Stimulated activated CD8-positive, alpha-beta memory T cell treated with anti-CD3 and anti-CD28 coated beads, Interleukin-7, amount 100 ng/mL, for 1 hour (primary cell): ENCODE measurements around the gene HS6ST2.

Experiments used
- DNase-seq, 2 donors: peaks; one replicate each; pipeline ENCODE4 v3.0.0-alpha.2; 2020; ENCODE audit warnings: low read depth in 2 of 2

HS6ST2 gene

GRCh38 chrX:132848296-132848970, 110.0 kb downstream of the HS6ST2 start:
- DNase-seq = no peak

- DNase-seq = no peak
Observed at GRCh38 chrX:132843363-132843762, 115.1 kb downstream of the HS6ST2 start.

GRCh38 chrX:132842460-132843238, 115.8 kb downstream of the HS6ST2 start:
- DNase-seq = no peak

GRCh38 chrX:132837967-132838366, 120.5 kb downstream of the HS6ST2 start:
- DNase-seq = no peak

- DNase-seq = no peak
Observed at GRCh38 chrX:132837126-132837525, 121.3 kb downstream of the HS6ST2 start.

GRCh38 chrX:132836471-132836870, 122.0 kb downstream of the HS6ST2 start:
- no peak for DNase-seq

- DNase-seq = no peak
Observed at GRCh38 chrX:132834741-132835140, 123.7 kb downstream of the HS6ST2 start.

- no peak for DNase-seq
Observed at GRCh38 chrX:132834109-132834508, 124.3 kb downstream of the HS6ST2 start.

- DNase-seq = no peak
Observed at GRCh38 chrX:132833373-132833772, 125.1 kb downstream of the HS6ST2 start.

GRCh38 chrX:132831336-132831973, 127.0 kb downstream of the HS6ST2 start:
- no peak for DNase-seq

- no peak for DNase-seq
Observed at GRCh38 chrX:132822634-132823012, 135.8 kb downstream of the HS6ST2 start.

- no peak for DNase-seq
Observed at GRCh38 chrX:132821974-132822633, 136.3 kb downstream of the HS6ST2 start.

- no peak for DNase-seq
Observed at GRCh38 chrX:132820675-132821074, 137.8 kb downstream of the HS6ST2 start.

- no peak for DNase-seq
Observed at GRCh38 chrX:132819711-132820264, 138.6 kb downstream of the HS6ST2 start.

- no peak for DNase-seq
Observed at GRCh38 chrX:132818638-132819037, 139.8 kb downstream of the HS6ST2 start.

GRCh38 chrX:132815643-132816042, 142.8 kb downstream of the HS6ST2 start:
- DNase-seq = no peak

GRCh38 chrX:132810964-132811712, 147.3 kb downstream of the HS6ST2 start:
- no peak for DNase-seq

- no peak for DNase-seq
Observed at GRCh38 chrX:132810488-132810887, 147.9 kb downstream of the HS6ST2 start.

- no peak for DNase-seq
Observed at GRCh38 chrX:132809581-132809980, 148.8 kb downstream of the HS6ST2 start.

- DNase-seq = no peak
Observed at GRCh38 chrX:132807411-132808030, 150.9 kb downstream of the HS6ST2 start.

GRCh38 chrX:132802033-132802432, 156.4 kb downstream of the HS6ST2 start:
- DNase-seq = no peak
